ENCODE measurements around the gene ZNF512B. TPM values are rescaled to one million over a fixed set of nuclear protein-coding genes. Genes with fewer than 3 reads are reported as not detected.

The ZNF512B gene
- total and polyA plus RNA-seq, 7 donors, result 3.3 to 14.4 (median 10.0) TPM

DNA sequence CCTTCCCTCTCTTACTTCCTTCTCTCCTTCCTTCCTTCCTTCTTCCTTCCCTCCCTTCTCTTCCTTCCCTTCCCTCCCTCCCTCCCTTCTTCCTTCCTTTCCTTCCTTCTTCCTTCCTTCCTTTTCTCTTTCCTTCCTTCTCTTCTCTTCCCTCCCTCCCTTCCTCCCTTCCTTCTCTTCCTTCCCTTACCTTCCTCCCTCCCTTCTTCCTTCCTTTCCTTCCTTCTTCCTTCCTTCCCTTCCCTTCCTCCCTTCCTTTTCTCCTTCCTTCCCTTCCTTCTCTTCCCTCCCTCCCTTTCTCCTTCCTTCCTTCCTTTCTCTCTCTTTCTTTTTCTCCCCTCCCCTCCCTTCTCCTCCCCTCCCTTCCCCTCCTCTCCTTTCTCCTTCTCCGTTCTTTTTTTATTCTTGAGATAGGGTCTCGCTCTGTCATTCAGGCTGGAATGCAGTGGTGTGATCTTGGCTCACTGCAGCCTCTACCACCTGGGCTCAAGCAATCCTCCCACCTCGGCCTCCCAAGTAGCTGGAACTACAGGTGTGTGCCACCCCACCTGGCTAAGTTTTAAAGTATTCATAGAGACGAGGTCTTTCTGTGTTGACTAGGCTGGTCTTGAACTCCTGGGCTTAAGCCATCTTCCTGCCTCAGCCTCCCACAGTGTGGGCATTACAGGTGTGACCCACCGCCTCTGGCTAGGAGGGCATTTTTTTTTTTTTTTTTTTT, 1.1 kb upstream of the ZNF512B start:
- 90 to 94% (median 92%) methylated on average over 5 of the region's 5 CpGs for WGBS, 3 donors
- Histone ChIP-seq H3K4me1 (peaks cover 10% of the 10 kb centered on the region), H3K4me3 (no peak overlapping the region), H3K36me3 (ENCODE audit: insufficient read depth in 1 of 2, low read depth in 1 of 2) (peaks cover 2 to 17% of the 10 kb centered on the region in 2 donors), H3K27ac (no peak overlapping the region), H3K27me3 (ENCODE audit: insufficient read depth in 3 of 3, low read length in 2 of 3) (no peaks in the 10 kb centered on the region), H3K9me3 (no peaks in the 10 kb centered on the region)
- no peak for DNase-seq
- TF ChIP-seq, protein P1, sequence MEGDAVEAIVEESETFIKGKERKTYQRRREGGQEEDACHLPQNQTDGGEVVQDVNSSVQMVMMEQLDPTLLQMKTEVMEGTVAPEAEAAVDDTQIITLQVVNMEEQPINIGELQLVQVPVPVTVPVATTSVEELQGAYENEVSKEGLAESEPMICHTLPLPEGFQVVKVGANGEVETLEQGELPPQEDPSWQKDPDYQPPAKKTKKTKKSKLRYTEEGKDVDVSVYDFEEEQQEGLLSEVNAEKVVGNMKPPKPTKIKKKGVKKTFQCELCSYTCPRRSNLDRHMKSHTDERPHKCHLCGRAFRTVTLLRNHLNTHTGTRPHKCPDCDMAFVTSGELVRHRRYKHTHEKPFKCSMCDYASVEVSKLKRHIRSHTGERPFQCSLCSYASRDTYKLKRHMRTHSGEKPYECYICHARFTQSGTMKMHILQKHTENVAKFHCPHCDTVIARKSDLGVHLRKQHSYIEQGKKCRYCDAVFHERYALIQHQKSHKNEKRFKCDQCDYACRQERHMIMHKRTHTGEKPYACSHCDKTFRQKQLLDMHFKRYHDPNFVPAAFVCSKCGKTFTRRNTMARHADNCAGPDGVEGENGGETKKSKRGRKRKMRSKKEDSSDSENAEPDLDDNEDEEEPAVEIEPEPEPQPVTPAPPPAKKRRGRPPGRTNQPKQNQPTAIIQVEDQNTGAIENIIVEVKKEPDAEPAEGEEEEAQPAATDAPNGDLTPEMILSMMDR (IDR thresholded peaks at IDR 0.05), result no peak
- intact Hi-C loops (cut with DNase I), result loop anchor here (5.0 kb wide), 2 partner anchors 184 to 434 kb away; partner anchors contain the start of gene PTK6 (in 1 of the 2)
- ATAC-seq, result no peak

DNA sequence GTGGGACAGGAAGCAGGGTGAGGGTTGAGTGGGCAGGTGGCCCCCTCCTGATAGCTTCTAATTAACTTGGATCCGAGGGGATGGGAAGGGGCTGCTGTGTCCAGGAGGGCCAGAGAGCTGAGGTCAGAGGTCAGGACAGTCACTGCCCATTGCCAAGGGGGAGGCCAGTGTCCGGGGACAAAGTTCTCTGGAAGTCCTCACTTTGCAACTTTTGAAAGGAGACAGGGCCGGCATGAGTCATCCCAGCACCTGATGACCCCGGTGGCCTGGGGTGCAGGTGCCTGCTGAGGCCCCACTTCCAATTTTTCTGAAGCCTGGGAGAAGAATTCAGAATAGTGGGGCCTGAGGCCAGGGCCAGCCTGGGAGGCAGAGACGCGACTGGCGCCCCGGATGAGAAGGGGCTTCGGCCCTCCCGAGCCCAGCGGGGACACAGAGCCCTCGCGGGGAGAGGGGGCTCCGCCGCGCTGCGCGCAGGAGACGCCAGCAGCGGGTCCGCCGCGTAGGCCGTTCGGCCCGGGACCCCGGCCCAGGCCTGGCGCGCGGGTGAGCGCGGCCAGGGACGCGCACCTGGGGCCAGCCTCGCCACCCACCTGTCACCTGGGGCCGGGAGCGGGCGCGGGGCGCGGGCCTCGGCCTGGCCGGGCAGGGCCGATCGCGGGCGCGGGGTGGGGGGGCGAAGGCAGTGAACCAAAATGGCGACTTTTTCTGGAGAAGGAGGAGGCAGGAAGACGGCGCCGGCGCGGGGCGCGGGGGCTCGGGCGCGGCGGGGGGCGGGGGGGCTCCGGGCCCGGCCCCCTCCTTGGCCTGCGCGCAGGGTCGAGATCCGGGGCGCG, 586 bp downstream of the ZNF512B start:
- no peaks in the 10 kb centered on the region for H3K27me3 ChIP-seq (ENCODE audit: insufficient read depth in 3 of 3, low read length in 2 of 3)
- DNase-seq, result peak; percentile 38 to 64
- peaks cover 10% of the 10 kb centered on the region for H3K4me1 ChIP-seq
- H3K36me3 ChIP-seq (ENCODE audit: insufficient read depth in 1 of 2, low read depth in 1 of 2), result peaks cover 2 to 21% of the 10 kb centered on the region in 2 donors
- intact Hi-C loops (cut with DNase I), result loop anchor here in 1 of 2 donors (5.0 kb wide), 1 partner anchor 72 kb away; the partner anchor contains the start of gene DNAJC5
- H3K9me3 ChIP-seq, result no peaks in the 10 kb centered on the region
- no peak for ATAC-seq
- 2 to 11% (median 4%) methylated on average over 7 to 70 of the region's 70 CpGs for WGBS, 3 donors
- peak overlapping the region; percentile 66 for H3K27ac ChIP-seq
- TF ChIP-seq, protein P1 (IDR thresholded peaks at IDR 0.05), result no peak
- H3K4me3 ChIP-seq, result peak overlapping the region; percentile 76

DNA sequence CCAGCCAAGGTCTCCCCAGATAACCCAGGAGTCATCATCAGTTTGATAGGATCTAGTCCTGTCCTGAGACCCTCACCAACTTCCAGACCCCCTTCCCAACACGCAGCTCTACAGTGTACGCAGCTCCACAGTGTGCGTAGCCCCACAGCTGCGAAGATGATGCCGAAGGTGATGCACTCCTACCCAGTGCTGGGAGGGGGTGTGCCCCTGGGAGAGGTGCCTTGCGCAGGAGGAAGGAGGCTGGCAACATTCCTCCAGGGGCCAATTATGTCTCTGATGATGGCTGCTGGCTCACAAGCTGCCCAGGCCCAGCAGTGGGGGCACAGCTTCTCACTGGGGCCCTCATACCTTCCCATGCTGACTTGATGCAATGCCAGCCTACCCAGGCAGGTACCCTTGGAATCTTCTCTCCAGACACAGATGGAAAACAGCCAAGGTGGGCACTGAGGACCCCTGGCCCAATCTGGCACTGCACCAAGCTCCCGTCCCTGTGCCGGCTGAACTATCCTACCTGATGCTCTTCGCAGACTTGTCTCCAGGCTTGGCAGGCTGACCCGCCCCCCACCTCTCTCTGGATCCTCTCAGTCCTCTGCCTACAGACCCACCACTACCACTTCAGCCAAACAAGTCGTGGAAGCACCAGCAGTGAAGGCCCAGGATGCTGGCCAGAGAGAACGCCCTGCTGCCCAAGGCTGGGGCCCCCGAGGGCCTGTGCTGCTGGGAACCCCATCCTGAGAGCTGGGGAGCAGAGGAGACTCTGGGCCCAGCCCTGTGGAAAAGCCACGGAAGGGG, 1.4 kb downstream of the ZNF512B start:
- Histone ChIP-seq H3K4me1 (peaks cover 6% of the 10 kb centered on the region), H3K4me3 (peak overlapping the region; percentile 76), H3K27ac (peak overlapping the region; percentile 66), H3K9me3 (no peaks in the 10 kb centered on the region), H3K27me3 (ENCODE audit: insufficient read depth in 3 of 3, low read length in 2 of 3) (no peaks in the 10 kb centered on the region), H3K36me3 (ENCODE audit: insufficient read depth in 1 of 2, low read depth in 1 of 2) (peaks cover 2 to 29% of the 10 kb centered on the region in 2 donors)
- DNase-seq (peak in 1 of 2 donors; percentile 13), ATAC-seq (no peak)
- TF ChIP-seq, protein P1 (IDR thresholded peaks at IDR 0.05), result no peak
- intact Hi-C loops (cut with DNase I), result loop anchor here in 1 of 2 donors (5.0 kb wide), 1 partner anchor 71 kb away; the partner anchor contains the start of gene DNAJC5
- WGBS, 3 donors, result 79 to 82% (median 80%) methylated on average over 14 of the region's 14 CpGs

DNA sequence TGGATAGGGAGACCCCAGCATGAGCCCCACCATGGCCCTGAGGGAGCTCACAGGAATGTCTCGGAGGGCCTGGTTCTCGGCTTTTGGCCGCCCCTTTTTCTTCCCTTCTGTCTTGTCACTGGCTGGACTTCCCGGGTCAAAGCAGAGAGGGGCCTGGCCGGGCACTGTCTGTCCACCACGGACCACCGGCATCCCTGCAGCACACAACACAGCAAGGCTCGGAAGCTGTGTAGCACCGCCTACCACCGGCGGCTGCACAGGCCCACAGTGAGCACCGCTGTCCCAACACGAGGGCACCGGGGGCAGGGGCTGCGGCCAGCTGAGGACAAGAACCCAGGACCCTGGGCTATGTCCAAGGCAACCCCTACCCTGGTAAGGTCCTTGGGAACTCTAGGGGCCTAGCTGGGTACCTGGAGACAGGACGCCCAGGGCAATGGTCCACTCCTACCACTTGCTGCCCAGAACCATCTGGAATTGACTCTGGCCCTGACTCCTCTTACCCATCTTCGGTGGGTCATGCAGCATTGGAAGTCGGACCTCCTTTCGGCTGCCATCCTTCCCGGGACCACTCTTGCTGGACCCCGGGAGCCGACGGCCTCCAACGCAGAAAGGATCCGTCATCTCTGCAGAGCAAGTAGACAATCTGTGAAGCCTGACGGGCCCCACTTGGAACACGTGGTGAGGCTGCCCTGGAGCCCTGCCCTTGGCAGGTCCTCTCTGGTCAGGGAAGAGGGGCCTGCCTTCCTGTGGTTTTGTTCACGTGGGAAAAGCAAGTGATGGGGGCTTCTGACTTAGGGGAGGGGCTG, 2.2 kb downstream of the ZNF512B start:
- 86 to 90% (median 87%) methylated on average over 28 of the region's 28 CpGs for WGBS, 3 donors
- H3K27ac ChIP-seq, result no peak overlapping the region
- H3K4me3 ChIP-seq, result no peak overlapping the region
- no peaks in the 10 kb centered on the region for H3K27me3 ChIP-seq (ENCODE audit: insufficient read depth in 3 of 3, low read length in 2 of 3)
- peaks cover 6% of the 10 kb centered on the region for H3K4me1 ChIP-seq
- TF ChIP-seq, protein P1 (IDR thresholded peaks at IDR 0.05), result no peak
- peaks cover 2 to 37% of the 10 kb centered on the region in 2 donors for H3K36me3 ChIP-seq (ENCODE audit: insufficient read depth in 1 of 2, low read depth in 1 of 2)
- no peaks in the 10 kb centered on the region for H3K9me3 ChIP-seq
- ATAC-seq (no peak), DNase-seq (peak in 1 of 2 donors; percentile 53)
- intact Hi-C loops (cut with DNase I), result loop anchor here in 1 of 2 donors (5.0 kb wide), 1 partner anchor 70 kb away; the partner anchor contains the start of gene DNAJC5
